SK-N-SH treated with all-trans-retinoic acid at 6 μM for 48 hours (cell line): Measurements from ENCODE around the gene SERPINA3.

ENCODE experiments used
- ATAC-seq: fragments of 200-7000 bp; cut with Tn5 transposase; 3 replicates; pipeline ENCODE4 v1.9.1; 2020; ENCODE audit warnings: mild to moderate bottlenecking, moderate library complexity
- ARNTL ChIP-seq: fragments of 450-650 bp; formaldehyde crosslinking; IDR thresholded peaks from 2 replicates; pipeline ENCODE4 v1.5.0; 2020; ENCODE audit warnings: low read depth, mild to moderate bottlenecking, moderate library complexity, borderline replicate concordance
- CREB5 ChIP-seq: fragments of 250-450 bp; sonication (Bioruptor Pico); IDR thresholded peaks from 2 replicates; pipeline ENCODE4 v1.5.1; 2020; ENCODE audit warnings: low read depth, mild to moderate bottlenecking, moderate library complexity
- CSDC2 ChIP-seq: fragments of 250-450 bp; sonication (Bioruptor Pico); IDR thresholded peaks from 2 replicates; pipeline ENCODE4 v1.5.0; 2020; ENCODE audit warnings: mild to moderate bottlenecking, moderate library complexity
- CSRNP3 ChIP-seq: fragments of 250-450 bp; sonication (Bioruptor Pico); IDR thresholded peaks from 2 replicates; pipeline ENCODE4 v1.5.1; 2021; ENCODE audit warnings: mild to moderate bottlenecking, moderate library complexity
- ESRRG ChIP-seq: fragments of 250-450 bp; sonication (Bioruptor Pico); IDR thresholded peaks from 2 replicates; pipeline ENCODE4 v1.6.1; 2021; ENCODE audit warnings: mild to moderate bottlenecking
- ISL1 ChIP-seq: fragments of 250-450 bp; sonication (Bioruptor Pico); IDR thresholded peaks from 2 replicates; pipeline ENCODE4 v2.1.2; 2022; ENCODE audit warnings: mild to moderate bottlenecking, moderate library complexity
- OSR1 ChIP-seq: fragments of 250-450 bp; sonication (Bioruptor Pico); IDR thresholded peaks from 2 replicates; pipeline ENCODE4 v1.8.0; 2022; ENCODE audit warnings: moderate library complexity, mild to moderate bottlenecking, inconsistent platforms
- POU6F1 ChIP-seq: fragments of 250-450 bp; sonication (Bioruptor Pico); IDR thresholded peaks from 2 replicates; pipeline ENCODE4 v1.8.0; 2021; ENCODE audit warnings: low read depth, mild to moderate bottlenecking, moderate library complexity, borderline replicate concordance
- PPARA ChIP-seq: fragments of 250-450 bp; sonication (Bioruptor Pico); IDR thresholded peaks from 2 replicates; pipeline ENCODE4 v1.5.0; 2020; ENCODE audit warnings: mild to moderate bottlenecking, borderline replicate concordance
- SNAI2 ChIP-seq: fragments of 250-450 bp; sonication (Bioruptor Pico); IDR thresholded peaks from 2 replicates; pipeline ENCODE4 v1.5.0; 2020; ENCODE audit warnings: mild to moderate bottlenecking, moderate library complexity
- TCF4 ChIP-seq: fragments of 250-450 bp; sonication (Bioruptor Pico); IDR thresholded peaks from 2 replicates; pipeline ENCODE4 v1.8.0; 2021; ENCODE audit warnings: mild to moderate bottlenecking, moderate library complexity, borderline replicate concordance
- ZFP30 ChIP-seq: fragments of 450-650 bp; formaldehyde crosslinking; IDR thresholded peaks from 2 replicates; pipeline ENCODE4 v1.5.0; 2022; ENCODE audit warnings: mild to moderate bottlenecking, moderate library complexity
- ZNF70 ChIP-seq: fragments of 450-650 bp; formaldehyde crosslinking; IDR thresholded peaks from 2 replicates; pipeline ENCODE4 v1.5.0; 2020; ENCODE audit warnings: mild to moderate bottlenecking, moderate library complexity
- ZNF8 ChIP-seq: fragments of 450-650 bp; formaldehyde crosslinking; IDR thresholded peaks from 2 replicates; pipeline ENCODE4 v1.5.0; 2020; ENCODE audit warnings: mild to moderate bottlenecking, moderate library complexity
- TF ChIP-seq, protein P1 (sequence below): fragments of 250-450 bp; sonication (Bioruptor Pico); IDR thresholded peaks from 2 replicates; pipeline ENCODE4 v1.8.0; 2020; ENCODE audit warnings: mild to moderate bottlenecking, moderate library complexity, borderline replicate concordance
- TF ChIP-seq, protein P2 (sequence below): fragments of 250-450 bp; sonication (Bioruptor Pico); IDR thresholded peaks from 2 replicates; pipeline ENCODE4 v1.5.0; 2020; ENCODE audit warnings: mild to moderate bottlenecking, moderate library complexity

Gene SERPINA3

DNA sequence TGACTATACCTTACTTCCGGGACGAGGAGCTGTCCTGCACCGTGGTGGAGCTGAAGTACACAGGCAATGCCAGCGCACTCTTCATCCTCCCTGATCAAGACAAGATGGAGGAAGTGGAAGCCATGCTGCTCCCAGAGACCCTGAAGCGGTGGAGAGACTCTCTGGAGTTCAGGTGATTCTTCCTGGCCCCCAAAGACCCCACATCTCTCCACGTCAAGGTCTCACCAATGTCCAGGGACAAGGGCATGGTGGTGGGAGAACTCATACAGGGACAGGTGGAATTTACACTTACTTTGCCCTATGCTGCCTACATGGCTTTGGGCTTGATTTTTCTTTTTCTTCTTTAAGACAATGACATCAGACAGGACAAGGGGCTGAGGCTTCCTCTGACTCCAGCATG, 7.1 kb downstream of the SERPINA3 start:
- TF ChIP-seq CREB5 (CRISPR knock-in tag) (no peak), ESRRG (CRISPR knock-in tag) (no peak), ARNTL (CRISPR knock-in tag) (no peak), CSRNP3 (CRISPR knock-in tag) (no peak), OSR1 (CRISPR knock-in tag) (no peak)
- no peak for ATAC-seq

GRCh38 chr14:94620597-94620996, 8.4 kb downstream of the SERPINA3 start:
- no peak for ATAC-seq
- TF ChIP-seq ESRRG (CRISPR knock-in tag) (no peak), ZFP30 (no peak), CSRNP3 (CRISPR knock-in tag) (no peak), TCF4 (CRISPR knock-in tag) (no peak), ZNF70 (CRISPR knock-in tag) (no peak), CREB5 (CRISPR knock-in tag) (no peak), SNAI2 (no peak), ISL1 (CRISPR knock-in tag) (no peak), CSDC2 (CRISPR knock-in tag) (no peak), OSR1 (CRISPR knock-in tag) (no peak), PPARA (CRISPR knock-in tag) (no peak)
- TF ChIP-seq, protein P1, sequence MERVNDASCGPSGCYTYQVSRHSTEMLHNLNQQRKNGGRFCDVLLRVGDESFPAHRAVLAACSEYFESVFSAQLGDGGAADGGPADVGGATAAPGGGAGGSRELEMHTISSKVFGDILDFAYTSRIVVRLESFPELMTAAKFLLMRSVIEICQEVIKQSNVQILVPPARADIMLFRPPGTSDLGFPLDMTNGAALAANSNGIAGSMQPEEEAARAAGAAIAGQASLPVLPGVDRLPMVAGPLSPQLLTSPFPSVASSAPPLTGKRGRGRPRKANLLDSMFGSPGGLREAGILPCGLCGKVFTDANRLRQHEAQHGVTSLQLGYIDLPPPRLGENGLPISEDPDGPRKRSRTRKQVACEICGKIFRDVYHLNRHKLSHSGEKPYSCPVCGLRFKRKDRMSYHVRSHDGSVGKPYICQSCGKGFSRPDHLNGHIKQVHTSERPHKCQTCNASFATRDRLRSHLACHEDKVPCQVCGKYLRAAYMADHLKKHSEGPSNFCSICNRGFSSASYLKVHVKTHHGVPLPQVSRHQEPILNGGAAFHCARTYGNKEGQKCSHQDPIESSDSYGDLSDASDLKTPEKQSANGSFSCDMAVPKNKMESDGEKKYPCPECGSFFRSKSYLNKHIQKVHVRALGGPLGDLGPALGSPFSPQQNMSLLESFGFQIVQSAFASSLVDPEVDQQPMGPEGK (CRISPR knock-in tag): no peak
- TF ChIP-seq, protein P2, sequence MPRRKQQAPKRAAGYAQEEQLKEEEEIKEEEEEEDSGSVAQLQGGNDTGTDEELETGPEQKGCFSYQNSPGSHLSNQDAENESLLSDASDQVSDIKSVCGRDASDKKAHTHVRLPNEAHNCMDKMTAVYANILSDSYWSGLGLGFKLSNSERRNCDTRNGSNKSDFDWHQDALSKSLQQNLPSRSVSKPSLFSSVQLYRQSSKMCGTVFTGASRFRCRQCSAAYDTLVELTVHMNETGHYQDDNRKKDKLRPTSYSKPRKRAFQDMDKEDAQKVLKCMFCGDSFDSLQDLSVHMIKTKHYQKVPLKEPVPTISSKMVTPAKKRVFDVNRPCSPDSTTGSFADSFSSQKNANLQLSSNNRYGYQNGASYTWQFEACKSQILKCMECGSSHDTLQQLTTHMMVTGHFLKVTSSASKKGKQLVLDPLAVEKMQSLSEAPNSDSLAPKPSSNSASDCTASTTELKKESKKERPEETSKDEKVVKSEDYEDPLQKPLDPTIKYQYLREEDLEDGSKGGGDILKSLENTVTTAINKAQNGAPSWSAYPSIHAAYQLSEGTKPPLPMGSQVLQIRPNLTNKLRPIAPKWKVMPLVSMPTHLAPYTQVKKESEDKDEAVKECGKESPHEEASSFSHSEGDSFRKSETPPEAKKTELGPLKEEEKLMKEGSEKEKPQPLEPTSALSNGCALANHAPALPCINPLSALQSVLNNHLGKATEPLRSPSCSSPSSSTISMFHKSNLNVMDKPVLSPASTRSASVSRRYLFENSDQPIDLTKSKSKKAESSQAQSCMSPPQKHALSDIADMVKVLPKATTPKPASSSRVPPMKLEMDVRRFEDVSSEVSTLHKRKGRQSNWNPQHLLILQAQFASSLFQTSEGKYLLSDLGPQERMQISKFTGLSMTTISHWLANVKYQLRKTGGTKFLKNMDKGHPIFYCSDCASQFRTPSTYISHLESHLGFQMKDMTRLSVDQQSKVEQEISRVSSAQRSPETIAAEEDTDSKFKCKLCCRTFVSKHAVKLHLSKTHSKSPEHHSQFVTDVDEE (CRISPR knock-in tag): no peak

DNA sequence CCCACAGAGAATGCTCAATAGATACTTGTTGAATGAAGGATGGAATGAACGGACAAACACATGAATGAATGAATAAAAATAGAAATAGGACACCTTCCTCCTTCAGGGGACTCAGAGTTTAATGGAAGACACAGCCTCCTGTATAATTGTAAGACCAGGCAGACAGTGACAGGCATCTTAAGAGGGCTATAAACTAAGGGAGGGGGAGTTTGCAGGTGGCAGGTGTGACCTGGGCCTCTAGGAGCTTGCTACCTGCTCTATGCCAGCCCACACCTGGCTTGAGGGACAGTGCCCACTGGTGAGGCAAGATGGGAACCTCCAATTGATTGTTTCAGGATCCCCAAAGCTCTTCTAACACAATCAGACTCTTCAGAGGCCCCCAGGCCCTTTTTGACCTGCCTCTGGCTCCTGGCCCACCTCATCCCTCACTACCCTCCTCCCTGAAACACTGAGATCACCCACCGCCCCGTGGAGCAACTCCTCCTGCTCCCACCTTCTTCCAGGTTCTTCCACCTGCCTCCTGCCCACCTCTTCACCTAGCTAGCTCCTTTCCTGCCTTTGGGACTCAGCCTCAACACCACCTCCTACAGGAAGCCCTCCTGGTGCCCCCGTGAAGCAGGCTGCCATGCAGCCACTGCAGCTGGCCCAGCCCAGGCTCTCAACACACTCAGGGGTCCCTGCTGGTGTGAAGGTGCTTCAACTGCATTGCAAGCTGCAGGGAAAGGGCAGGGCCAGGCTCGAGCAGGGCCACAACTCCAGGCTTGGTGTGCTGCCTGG, 9.4 kb downstream of the SERPINA3 start:
- TF ChIP-seq ZNF8 (CRISPR knock-in tag) (no peak), TCF4 (CRISPR knock-in tag) (no peak), POU6F1 (CRISPR knock-in tag) (no peak), CSRNP3 (CRISPR knock-in tag) (no peak), CSDC2 (CRISPR knock-in tag) (no peak), ESRRG (CRISPR knock-in tag) (no peak), OSR1 (CRISPR knock-in tag) (no peak), SNAI2 (no peak), ARNTL (CRISPR knock-in tag) (no peak)
- TF ChIP-seq, protein P1 (CRISPR knock-in tag): no peak
- no peak for ATAC-seq
